K562 (cell line): ENCODE data around the gene ZNF276. TPM values are rescaled to one million over a fixed set of nuclear protein-coding genes. Genes with fewer than 3 reads are reported as not detected.

Experiments used
- ARID3A ChIP-seq: IDR thresholded peaks from 2 replicates; pipeline ENCODE4 v1.6.1; 2012; ENCODE audit warnings: low read depth, low read length, improper control_type of control experiment, borderline replicate concordance
- ATF7 ChIP-seq: fragments of 450-650 bp; IDR thresholded peaks from 2 replicates; pipeline ENCODE4 v1.7.1; 2014; ENCODE audit warnings: mild to moderate bottlenecking, moderate library complexity
- CBFA2T2 ChIP-seq: fragments of 450-650 bp; conservative IDR thresholded peaks from 2 replicates; pipeline ENCODE4 v1.6.1; 2017; ENCODE audit warnings: mild to moderate bottlenecking
- CEBPZ ChIP-seq: fragments of 150-350 bp; IDR thresholded peaks from 2 replicates; pipeline ENCODE4 v1.6.1; 2014; ENCODE audit warnings: low read depth, mild to moderate bottlenecking, low read length, borderline replicate concordance
- DPF2 ChIP-seq: fragments of 450-650 bp; IDR thresholded peaks from 2 replicates; pipeline ENCODE4 v1.6.1; 2016
- ILF3 ChIP-seq: fragments of 450-650 bp; IDR thresholded peaks from 2 replicates; pipeline ENCODE4 v1.6.1; 2018; ENCODE audit warnings: antibody characterized with exemption, mild to moderate bottlenecking, moderate library complexity, borderline replicate concordance
- JUND ChIP-seq, 2 experiments: IDR thresholded peaks; 2 replicates in 1 of 2; 3 replicates in 1 of 2; pipeline ENCODE4 v1.6.1; 2011; ENCODE audit warnings: borderline replicate concordance in 2 of 2, low read depth in 2 of 2, low read length in 2 of 2, improper control_type of control experiment in 1 of 2, missing biosample characterization in 1 of 2, missing genetic modification characterization in 1 of 2, missing genetic modification reagents in 1 of 2
- MTA2 ChIP-seq: fragments of 450-650 bp; IDR thresholded peaks from 2 replicates; pipeline ENCODE4 v1.6.1; 2016; ENCODE audit warnings: low read depth
- MYBL2 ChIP-seq, 2 experiments: fragments of 450-650 bp in 1 of 2; sonication (generic) in 1 of 2; formaldehyde crosslinking in 1 of 2; IDR thresholded peaks; 2 replicates each; pipeline versions ENCODE4 v1.6.1 to v1.8.1; 2017 to 2022; ENCODE audit warnings: borderline replicate concordance in 1 of 2, inconsistent platforms in 1 of 2, low read depth in 1 of 2, mild to moderate bottlenecking in 1 of 2, missing genetic modification reagents in 1 of 2, moderate library complexity in 1 of 2
- NFIC ChIP-seq: fragments of 450-650 bp; IDR thresholded peaks from 2 replicates; pipeline ENCODE4 v1.6.1; 2017; ENCODE audit warnings: mild to moderate bottlenecking, inconsistent platforms
- NR4A1 ChIP-seq, 2 experiments: fragments of 250-450 bp in 1 of 2; fragments of 450-650 bp in 1 of 2; sonication (Bioruptor Pico) in 1 of 2; IDR thresholded peaks; 2 replicates each; pipeline versions ENCODE4 v1.4.0 to v1.6.1; 2016 to 2020; ENCODE audit warnings: mild to moderate bottlenecking in 2 of 2, missing compliant biosample characterization in 1 of 2, missing genetic modification characterization in 1 of 2, moderate library complexity in 1 of 2
- POLR2G ChIP-seq: fragments of 200-400 bp; formaldehyde crosslinking; IDR thresholded peaks from 2 replicates; pipeline ENCODE4 v1.6.1; 2017; ENCODE audit warnings: low read depth, mild to moderate bottlenecking, antibody characterized with exemption, low read length, moderate library complexity
- PYGO2 ChIP-seq: fragments of 450-650 bp; IDR thresholded peaks from 2 replicates; pipeline ENCODE4 v1.6.1; 2016; ENCODE audit warnings: mild to moderate bottlenecking, missing genetic modification characterization, moderate library complexity, missing compliant biosample characterization
- TRIM24 ChIP-seq, 2 experiments: fragments of 450-650 bp; IDR thresholded peaks; 2 replicates each; pipeline ENCODE4 v1.6.1; 2016
- ZBTB33 ChIP-seq: sonication (generic); formaldehyde crosslinking; IDR thresholded peaks from 2 replicates; pipeline ENCODE4 v1.8.1; 2023; ENCODE audit warnings: mild to moderate bottlenecking, missing genetic modification reagents
- ZC3H4 ChIP-seq: sonication (generic); formaldehyde crosslinking; IDR thresholded peaks from 2 replicates; pipeline ENCODE4 v1.9.0; 2021; ENCODE audit warnings: missing genetic modification reagents, borderline replicate concordance
- polyA plus RNA-seq, 8 experiments: library from polyadenylated mRNA; depleted of rRNA in 4 of 8; stranded (reverse) in 5 of 8; unstranded in 3 of 8; fragments of >200 nt; fragmentation: Nextera tagmentation in 2 of 8; fragmentation: Illumina TruSeq in 1 of 8; extraction: Ambion mirVana in 2 of 8; extraction: Trizol in 1 of 8; gene quantifications; 2 replicates each; pipeline versions ENCODE4 v1.2.1 to v1.2.3, GENCODE V29; 2011 to 2014; ENCODE audit warnings: inconsistent platforms in 1 of 8, missing spikeins in 1 of 8
- total RNA-seq, 7 experiments: library from RNA; depleted of rRNA in 6 of 7; stranded (reverse); fragments of >200 nt in 6 of 7; fragmentation: Illumina TruSeq in 2 of 7; extraction: Trizol in 2 of 7; gene quantifications; 2 replicates each; pipeline versions ENCODE4 v1.2.1 to v1.2.3, GENCODE V29; 2011 to 2021; ENCODE audit warnings: low replicate concordance in 1 of 7

ZNF276 gene
- total and polyA plus RNA-seq, 9 of the 15 experiments (the other 6 are each of a cell fraction or from before 2014, with no cell fraction given) = 0.49 to 43.9 (median 15.8) TPM

GRCh38 chr16:89786474-89787364 lies 65.4 kb downstream of the ZNF276 start (continued):
- TF ChIP-seq PYGO2 (tag) (0 out of 2 replicates have a peak, but pooled peaks have one; percentile 24), POLR2G (no peak), JUND (IDR thresholded peaks at IDR 0.05; ENCODE audit: borderline replicate concordance, low read depth, low read length) (peak; percentile 17; the same call in 1 of the 2 replicates), JUND (tag; IDR thresholded peaks at IDR 0.05; ENCODE audit: borderline replicate concordance, low read depth, low read length) (0 out of 3 replicates have a peak, but pooled peaks have one; percentile 22), NFIC (no peak; the same call in 1 of the 2 replicates), TRIM24 (IDR thresholded peaks at IDR 0.05) (peak in 1 of 2 experiments; percentile 48; a peak in 1 of 4 replicates), ARID3A (no peak), MTA2 (peak; percentile 72), CEBPZ (no peak), ATF7 (peak; percentile 51), MYBL2 (IDR thresholded peaks at IDR 0.05; ENCODE audit: low read depth) (peak; percentile 57; the same call in 1 of the 2 replicates), MYBL2 (CRISPR knock-in tag; IDR thresholded peaks at IDR 0.05; ENCODE audit: borderline replicate concordance) (no peak), ZC3H4 (CRISPR knock-in tag) (no peak), DPF2 (peak; percentile 76), NR4A1 (CRISPR knock-in tag; IDR thresholded peaks at IDR 0.05) (no peak), NR4A1 (tag; IDR thresholded peaks at IDR 0.05) (peak; percentile 20; the same call in 1 of the 2 replicates), ZBTB33 (CRISPR knock-in tag) (peak; percentile 28; the same call in 1 of the 2 replicates), CBFA2T2 (peak; percentile 73), ILF3 (no peak)
